Endothelial cell of umbilical vein (primary cell): ENCODE measurements around the gene CHIT1. TPM values are rescaled to one million over a fixed set of nuclear protein-coding genes. Genes with fewer than 3 reads are reported as not detected.

Experiments
- BruUV-seq: library from RNA; stranded (reverse); fragments of 400-500 nt; replicated peaks from 2 replicates; lab custom pipeline; 2021; lab: Mats Ljungman, UMichigan
- CTCF ChIA-PET: fragments of 300-600, 350-600 bp; sonication (Branson Sonifier 250); formaldehyde crosslinking; loops from one replicate; lab custom pipeline; 2021; ENCODE audit warnings: antibody characterized with exemption, inconsistent platforms; lab: Charles Lee
- POLR2A ChIA-PET: fragments of 300-600, 350-600 bp; sonication (Branson Sonifier 250); formaldehyde crosslinking; loops from one replicate; lab custom pipeline; 2021; ENCODE audit warnings: antibody characterized with exemption, inconsistent platforms; lab: Charles Lee
- DNase-seq: peaks from one replicate; pipeline ENCODE4 v3.0.0-alpha.2; 2011; ENCODE audit warnings: low read depth, low spot score
- FAIRE-seq: peaks from 2 replicates; lab custom pipeline; 2011; peaks lifted over from hg19 to GRCh38; lab: Jason Lieb, UNC
- H2AFZ ChIP-seq: 2 replicates; pipeline ENCODE4 v1.6.0; 2012; ENCODE audit warnings: low read depth, low read length, control low read depth, inconsistent platforms
- H3K27ac ChIP-seq: 2 replicates; pipeline ENCODE4 v1.5.1; 2011; ENCODE audit warnings: low read depth, mild to moderate bottlenecking, control low read depth, low read length, moderate library complexity; ENCODE audit not compliant: insufficient read depth
- H3K27me3 ChIP-seq, 2 experiments: 2 replicates each; pipeline versions ENCODE4 v1.6.0 to v1.6.1; 2011; ENCODE audit warnings: low read length in 2 of 2, mixed read lengths in 1 of 2; ENCODE audit not compliant: control insufficient read depth in 2 of 2, insufficient read depth in 2 of 2
- H3K36me3 ChIP-seq, 2 experiments: 2 replicates in 1 of 2; 3 replicates in 1 of 2; pipeline ENCODE4 v1.5.1; 2011; ENCODE audit warnings: low read length in 2 of 2, mild to moderate bottlenecking in 1 of 2, moderate library complexity in 1 of 2; ENCODE audit not compliant: control insufficient read depth in 2 of 2, insufficient read depth in 2 of 2; ENCODE audit errors: extremely low read depth in 1 of 2
- H3K4me1 ChIP-seq: 3 replicates; pipeline ENCODE4 v1.5.1; 2011; ENCODE audit warnings: mild to moderate bottlenecking, low read length; ENCODE audit not compliant: control insufficient read depth, insufficient read depth; ENCODE audit errors: extremely low read depth
- H3K4me2 ChIP-seq: 2 replicates; pipeline ENCODE4 v1.6.1; 2011; ENCODE audit warnings: low read length, control low read depth, mixed read lengths; ENCODE audit not compliant: insufficient read depth
- H3K4me3 ChIP-seq, 3 experiments: fragments of 200-600 bp in 1 of 3; sonication (generic), shearing (Covaris generic) in 1 of 3; replicated peaks in 1 of 3; 2 replicates each; pipeline ENCODE4 v1.5.1; 2011 to 2016; ENCODE audit warnings: control low read depth in 3 of 3, low read length in 3 of 3, mild to moderate bottlenecking in 2 of 3, inconsistent platforms in 1 of 3, low read depth in 1 of 3, moderate library complexity in 1 of 3; ENCODE audit not compliant: insufficient read depth in 1 of 3
- H3K79me2 ChIP-seq: 2 replicates; pipeline ENCODE4 v1.6.0; 2012; ENCODE audit warnings: low read length, inconsistent platforms; ENCODE audit not compliant: control insufficient read depth, insufficient read depth
- H3K9ac ChIP-seq: replicated peaks from 2 replicates; pipeline ENCODE3; 2011; ENCODE audit warnings: low read length, control low read depth; ENCODE audit not compliant: insufficient read depth; ENCODE audit errors: extremely low read depth
- H3K9me1 ChIP-seq: replicated peaks from 3 replicates; pipeline ENCODE4 v1.6.0; 2011; ENCODE audit warnings: mild to moderate bottlenecking, low read length; ENCODE audit not compliant: control insufficient read depth, insufficient read depth; ENCODE audit errors: extremely low read depth
- H3K9me3 ChIP-seq: replicated peaks from 2 replicates; pipeline ENCODE4 v1.5.1; 2012; ENCODE audit warnings: low read length, inconsistent platforms; ENCODE audit not compliant: control insufficient read depth, insufficient read depth
- H4K20me1 ChIP-seq: replicated peaks from 2 replicates; pipeline ENCODE3; 2011; ENCODE audit warnings: mild to moderate bottlenecking, low read length; ENCODE audit not compliant: control insufficient read depth, insufficient read depth; ENCODE audit errors: extremely low read depth
- EZH2 ChIP-seq: IDR thresholded peaks from 2 replicates; pipeline ENCODE4 v1.6.1; 2012; ENCODE audit warnings: borderline replicate concordance, low read depth, mild to moderate bottlenecking, moderate library complexity, low read length, inconsistent platforms; ENCODE audit not compliant: severe bottlenecking
- FOS ChIP-seq: IDR thresholded peaks from 2 replicates; pipeline ENCODE4 v1.6.1; 2011; ENCODE audit warnings: mild to moderate bottlenecking, low read length, moderate library complexity, borderline replicate concordance; ENCODE audit not compliant: insufficient read depth
- GATA2 ChIP-seq: IDR thresholded peaks from 2 replicates; pipeline ENCODE4 v1.7.0; 2011; ENCODE audit warnings: low read depth, mild to moderate bottlenecking, moderate library complexity, mixed read lengths, low read length; ENCODE audit not compliant: insufficient read length, insufficient read depth
- JUN ChIP-seq: IDR thresholded peaks from 2 replicates; pipeline ENCODE4 v1.6.1; 2011; ENCODE audit warnings: borderline replicate concordance, low read depth; ENCODE audit not compliant: insufficient read length, insufficient read depth
- MYC ChIP-seq: IDR thresholded peaks from one replicate; pipeline ENCODE4 v1.6.1; 2011; ENCODE audit warnings: mild to moderate bottlenecking, low read depth, low read length
- POLR2A ChIP-seq: IDR thresholded peaks from 2 replicates; pipeline ENCODE4 v1.6.1; 2012; ENCODE audit warnings: low read depth, mild to moderate bottlenecking, control low read depth, low read length
- POLR2AphosphoS5 ChIP-seq: IDR thresholded peaks from 2 replicates; pipeline ENCODE4 v1.6.1; 2012; ENCODE audit warnings: low read depth, mild to moderate bottlenecking, control low read depth, low read length, moderate library complexity; ENCODE audit not compliant: insufficient read depth
- dilution Hi-C: fragments of 300-500 bp; cut with MboI; formaldehyde crosslinking; loops from one replicate; pipeline ENCODE4 v1.15.0; 2019; ENCODE audit warnings: low sequenced_read_pairs; ENCODE audit not compliant: extremely low pct_ligation_motif_present
- intact Hi-C: fragments of 100-400 bp; cut with micrococcal nuclease; formaldehyde crosslinking; loops from one replicate; pipeline ENCODE4 v1.10.0; 2022
- polyA plus RNA-seq, 4 experiments: library from polyadenylated mRNA; depleted of rRNA in 3 of 4; stranded (reverse) in 3 of 4; unstranded in 1 of 4; fragments of >200 nt; gene quantifications; 2 replicates each; pipeline versions ENCODE4 v1.2.1 to v1.2.3, GENCODE V29; 2011 to 2012; ENCODE audit warnings: missing spikeins in 1 of 4
- total RNA-seq: library from RNA; stranded (reverse); gene quantifications from 2 replicates; pipeline ENCODE4 v1.2.3, GENCODE V29; 2021
- TF ChIP-seq, protein P1 (sequence below): IDR thresholded peaks from 2 replicates; pipeline ENCODE4 v1.6.1; 2011; ENCODE audit not compliant: insufficient read depth, insufficient read length
- TF ChIP-seq, protein P2 (sequence below), 2 donors: IDR thresholded peaks; 1 replicate in 1 of 2; 2 replicates in 1 of 2; pipeline ENCODE4 v1.5.1; 2011; ENCODE audit warnings: low read length in 2 of 2, mild to moderate bottlenecking in 2 of 2, moderate library complexity in 2 of 2, control low read depth in 1 of 2, inconsistent platforms in 1 of 2, low read depth in 1 of 2; ENCODE audit not compliant: insufficient read depth in 1 of 2; ENCODE audit errors: extremely low read depth in 1 of 2

CHIT1 gene
- total and polyA plus RNA-seq, 2 donors (not counting 3 experiments of a cell fraction or from before 2014, with no cell fraction given): not detected

DNA sequence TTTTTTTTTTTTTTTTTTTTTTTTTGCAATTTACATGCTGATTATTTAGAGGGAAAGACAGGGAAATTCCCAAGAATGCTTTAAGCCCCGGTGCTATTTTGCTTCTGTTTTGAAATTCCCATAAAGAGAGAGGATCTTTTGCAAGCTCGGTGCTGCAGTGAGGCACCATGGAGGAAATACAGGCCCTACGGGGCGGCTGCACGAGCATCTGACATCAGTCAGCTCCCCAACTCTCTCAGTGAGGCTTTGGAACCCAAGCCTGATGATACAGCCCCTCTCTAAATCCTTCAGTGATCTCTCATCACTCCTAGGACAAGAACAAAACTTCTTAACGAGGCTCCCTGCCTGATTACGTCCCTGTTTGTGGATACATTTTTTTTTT is 42.2 kb downstream of the CHIT1 start:
- Histone ChIP-seq H3K27ac (no peak overlapping the region), H3K9me3 (no peaks in the 10 kb centered on the region), H2AFZ (no peak overlapping the region), H3K79me2 (no peaks in the 10 kb centered on the region), H3K4me3 (no peak overlapping the region), H3K36me3 (no peaks in the 10 kb centered on the region), H3K4me1 (no peaks in the 10 kb centered on the region), H3K4me2 (no peak overlapping the region), H3K9me1 (no peaks in the 10 kb centered on the region), H4K20me1 (no peaks in the 10 kb centered on the region), H3K27me3 (peaks cover 15 to 17% of the 10 kb centered on the region in 2 experiments), H3K9ac (no peak overlapping the region)
- dilution Hi-C loops (no loop called here), intact Hi-C loops (no loop called here)
- no TSS peak for BruUV-seq
- no peak for DNase-seq
- no peak for FAIRE-seq
- CTCF ChIA-PET: interaction anchor here (1.0 to 1.3 kb wide), 2 partner anchors 19 to 70 kb away, joined by 3 to 5 read pairs; no protein-coding TSS in a partner anchor
- POLR2A ChIA-PET: no interaction called here
- TF ChIP-seq GATA2: no peak
- no peak for TF ChIP-seq FOS
- no peak for TF ChIP-seq POLR2A
- TF ChIP-seq JUN: no peak
- no peak for TF ChIP-seq EZH2
- no peak for TF ChIP-seq MYC
- no peak for TF ChIP-seq POLR2AphosphoS5
- TF ChIP-seq, protein P1, sequence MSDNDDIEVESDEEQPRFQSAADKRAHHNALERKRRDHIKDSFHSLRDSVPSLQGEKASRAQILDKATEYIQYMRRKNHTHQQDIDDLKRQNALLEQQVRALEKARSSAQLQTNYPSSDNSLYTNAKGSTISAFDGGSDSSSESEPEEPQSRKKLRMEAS: no peak
- TF ChIP-seq, protein P2, sequence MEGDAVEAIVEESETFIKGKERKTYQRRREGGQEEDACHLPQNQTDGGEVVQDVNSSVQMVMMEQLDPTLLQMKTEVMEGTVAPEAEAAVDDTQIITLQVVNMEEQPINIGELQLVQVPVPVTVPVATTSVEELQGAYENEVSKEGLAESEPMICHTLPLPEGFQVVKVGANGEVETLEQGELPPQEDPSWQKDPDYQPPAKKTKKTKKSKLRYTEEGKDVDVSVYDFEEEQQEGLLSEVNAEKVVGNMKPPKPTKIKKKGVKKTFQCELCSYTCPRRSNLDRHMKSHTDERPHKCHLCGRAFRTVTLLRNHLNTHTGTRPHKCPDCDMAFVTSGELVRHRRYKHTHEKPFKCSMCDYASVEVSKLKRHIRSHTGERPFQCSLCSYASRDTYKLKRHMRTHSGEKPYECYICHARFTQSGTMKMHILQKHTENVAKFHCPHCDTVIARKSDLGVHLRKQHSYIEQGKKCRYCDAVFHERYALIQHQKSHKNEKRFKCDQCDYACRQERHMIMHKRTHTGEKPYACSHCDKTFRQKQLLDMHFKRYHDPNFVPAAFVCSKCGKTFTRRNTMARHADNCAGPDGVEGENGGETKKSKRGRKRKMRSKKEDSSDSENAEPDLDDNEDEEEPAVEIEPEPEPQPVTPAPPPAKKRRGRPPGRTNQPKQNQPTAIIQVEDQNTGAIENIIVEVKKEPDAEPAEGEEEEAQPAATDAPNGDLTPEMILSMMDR (IDR thresholded peaks at IDR 0.05; ENCODE audit: extremely low read depth in 1 of 2, insufficient read depth in 1 of 2, low read depth in 1 of 2, low read length in 2 of 2): no peak
